NCI-H526 (cell line): ENCODE measurements around the gene MIEN1.
A peak's percentile ranks its signal among the peaks of the same experiment; 100 is the strongest.
"Not testable (repeated sequence)": the region's sequence is repeated elsewhere in the genome, so short reads cannot be mapped to it uniquely, and the experiment has no call there.

ENCODE experiments used
- DNase-seq, 2 experiments: peaks; one replicate each; lab custom pipeline; 2025; lab: John Stamatoyannopoulos, UW

The MIEN1 gene

DNA sequence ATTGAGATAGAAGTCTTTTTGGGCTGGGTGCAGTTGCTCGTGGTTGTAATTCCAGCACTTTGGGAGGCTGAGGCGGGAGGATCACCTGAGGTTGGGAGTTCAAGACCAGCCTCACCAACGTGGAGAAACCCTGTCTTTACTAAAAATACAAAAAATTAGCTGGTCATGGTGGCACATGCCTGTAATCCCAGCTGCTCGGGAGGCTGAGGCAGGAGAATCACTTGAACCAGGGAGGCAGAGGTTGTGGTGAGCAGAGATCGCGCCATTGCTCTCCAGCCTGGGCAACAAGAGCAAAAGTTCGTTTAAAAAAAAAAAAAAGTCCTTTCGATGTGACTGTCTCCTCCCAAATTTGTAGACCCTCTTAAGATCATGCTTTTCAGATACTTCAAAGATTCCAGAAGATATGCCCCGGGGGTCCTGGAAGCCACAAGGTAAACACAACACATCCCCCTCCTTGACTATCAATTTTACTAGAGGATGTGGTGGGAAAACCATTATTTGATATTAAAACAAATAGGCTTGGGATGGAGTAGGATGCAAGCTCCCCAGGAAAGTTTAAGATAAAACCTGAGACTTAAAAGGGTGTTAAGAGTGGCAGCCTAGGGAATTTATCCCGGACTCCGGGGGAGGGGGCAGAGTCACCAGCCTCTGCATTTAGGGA, 31.0 kb downstream of the MIEN1 start:
- DNase-seq: not testable (repeated sequence)

DNA sequence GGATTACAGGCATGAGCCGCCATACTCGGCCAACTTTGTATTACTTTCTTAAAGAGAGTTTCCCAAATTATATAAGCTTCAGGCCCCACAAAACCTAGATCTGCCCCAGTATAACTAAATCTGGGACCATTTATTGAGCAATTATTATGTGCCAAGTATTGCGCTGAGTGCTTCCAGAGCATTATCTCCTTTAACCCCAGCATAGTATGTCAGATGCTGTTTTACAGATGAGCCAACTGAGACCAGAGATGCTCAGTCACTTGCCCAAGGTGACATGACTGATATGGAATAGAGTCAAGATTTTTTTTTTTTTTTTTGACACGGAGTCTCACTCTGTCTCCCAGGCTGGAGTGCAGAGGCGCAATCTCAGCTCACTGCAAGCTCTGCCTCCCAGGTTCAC, 32.4 kb downstream of the MIEN1 start:
- DNase-seq: no peak

DNA sequence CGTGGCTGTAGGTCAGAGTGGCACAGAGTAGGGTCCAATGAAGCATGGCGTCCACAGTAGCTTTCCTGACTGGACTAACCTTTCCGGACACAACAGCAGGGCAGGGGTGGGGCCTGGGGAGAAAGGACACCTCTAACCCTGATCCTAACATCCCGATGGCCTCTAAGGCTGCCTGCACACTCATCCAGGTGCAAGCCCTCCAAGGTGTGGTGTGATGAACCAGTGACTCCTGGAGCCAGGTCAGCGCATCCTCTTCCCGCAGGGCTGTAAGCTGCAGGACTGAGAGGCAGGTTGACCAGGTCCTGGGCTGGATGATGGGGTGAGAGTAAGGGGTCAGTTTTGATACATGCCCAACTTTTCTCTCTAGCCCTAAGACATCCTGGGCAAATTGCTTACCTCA, 33.6 kb downstream of the MIEN1 start:
- DNase-seq: no peak

- no peak for DNase-seq
Observed at GRCh38 chr17:39695089-39695474, 35.2 kb downstream of the MIEN1 start.

DNA sequence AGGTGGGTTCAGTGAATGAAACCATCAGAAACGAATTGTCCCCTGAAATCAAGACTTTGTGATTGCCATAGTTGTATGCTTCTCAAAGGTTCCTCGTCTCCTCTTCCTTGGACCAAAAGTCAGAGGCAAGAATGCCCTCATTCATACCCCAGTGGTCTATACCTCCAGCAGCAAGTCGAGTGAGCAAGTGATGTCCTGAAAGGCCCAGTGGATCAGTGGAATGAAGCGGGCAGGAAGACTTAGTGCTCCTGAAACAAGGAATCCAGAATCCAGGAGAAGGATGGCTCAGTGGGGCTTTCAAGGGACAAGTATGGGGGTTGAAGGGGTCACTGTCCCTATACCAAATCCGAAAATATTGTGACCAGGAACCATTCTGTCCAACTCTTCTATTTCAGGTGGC, 35.7 kb downstream of the MIEN1 start:
- no peak for DNase-seq

GRCh38 chr17:39688945-39689344, 41.4 kb downstream of the MIEN1 start:
- DNase-seq: no peak

GRCh38 chr17:39688475-39688835, 41.9 kb downstream of the MIEN1 start:
- DNase-seq: no peak

DNA sequence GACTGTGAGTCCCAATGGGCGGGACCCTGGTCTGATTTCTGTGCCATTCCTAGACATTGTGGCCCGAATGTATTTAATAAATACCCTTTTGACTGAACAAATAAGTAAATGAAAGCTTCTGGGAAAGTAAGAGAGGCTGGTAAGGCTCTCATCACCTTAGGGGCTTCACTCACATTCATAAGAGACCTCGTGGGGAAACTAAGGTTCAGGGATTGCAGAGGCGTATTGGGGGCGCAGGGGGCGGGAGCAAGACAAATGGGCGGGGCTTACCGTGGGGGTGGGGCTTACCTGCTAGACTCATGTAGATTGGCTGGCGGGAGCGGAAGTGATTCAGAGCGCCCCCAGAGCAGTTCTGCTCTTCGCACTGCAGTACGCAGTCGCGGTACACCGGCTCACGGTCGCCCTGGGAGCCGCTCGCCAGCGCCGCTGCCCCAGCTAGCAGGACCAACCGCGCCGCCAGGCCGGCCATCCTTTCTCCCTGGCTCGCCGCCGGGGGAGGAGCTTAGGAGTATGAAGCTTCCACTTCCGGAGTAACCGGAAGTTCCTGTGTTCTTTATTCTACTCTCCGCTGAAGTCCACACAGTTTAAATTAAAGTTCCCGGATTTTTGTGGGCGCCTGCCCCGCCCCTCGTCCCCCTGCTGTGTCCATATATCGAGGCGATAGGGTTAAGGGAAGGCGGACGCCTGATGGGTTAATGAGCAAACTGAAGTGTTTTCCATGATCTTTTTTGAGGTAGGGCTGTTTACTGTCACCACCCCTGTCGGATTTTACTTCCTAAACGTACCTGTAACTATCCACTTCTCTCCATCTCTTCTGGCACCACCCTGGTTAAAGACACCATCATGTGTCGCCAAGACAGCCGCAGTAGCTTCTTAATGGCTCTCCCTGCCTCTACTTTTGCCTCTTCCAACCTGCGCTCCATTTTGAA, 42.5 kb downstream of the MIEN1 start, which contains the start of gene PGAP3:
PGAP3 (minus strand) TSS at position 512 of the 929 bp plus-strand sequence; CDS start at position 469, 43 bp downstream.
- peak; percentile 88 to 93 for DNase-seq

DNA sequence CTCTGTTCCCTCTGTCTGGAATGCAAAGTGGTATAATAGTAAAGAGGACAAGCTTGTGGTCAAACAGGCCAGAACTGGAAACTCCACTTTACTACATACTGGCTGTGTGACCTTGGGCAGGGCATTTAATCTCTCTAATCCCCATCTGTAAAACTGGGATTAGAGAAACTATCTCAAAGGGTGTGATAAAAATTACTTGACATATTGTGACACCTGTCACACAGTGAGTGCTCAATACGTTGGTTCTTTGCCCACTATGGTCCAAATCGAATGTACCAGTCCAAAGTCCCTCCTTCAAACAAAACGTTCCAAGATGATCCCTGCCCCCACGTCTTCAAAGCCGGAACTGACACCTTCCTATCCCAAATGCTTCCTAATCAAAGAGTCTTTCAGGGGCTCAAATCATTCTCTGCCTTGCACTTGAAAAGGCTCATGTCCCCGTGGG, 43.2 kb downstream of the MIEN1 start:
- DNase-seq: no peak

- DNase-seq: no peak
Observed at GRCh38 chr17:39684369-39685192, 45.8 kb downstream of the MIEN1 start.

DNA sequence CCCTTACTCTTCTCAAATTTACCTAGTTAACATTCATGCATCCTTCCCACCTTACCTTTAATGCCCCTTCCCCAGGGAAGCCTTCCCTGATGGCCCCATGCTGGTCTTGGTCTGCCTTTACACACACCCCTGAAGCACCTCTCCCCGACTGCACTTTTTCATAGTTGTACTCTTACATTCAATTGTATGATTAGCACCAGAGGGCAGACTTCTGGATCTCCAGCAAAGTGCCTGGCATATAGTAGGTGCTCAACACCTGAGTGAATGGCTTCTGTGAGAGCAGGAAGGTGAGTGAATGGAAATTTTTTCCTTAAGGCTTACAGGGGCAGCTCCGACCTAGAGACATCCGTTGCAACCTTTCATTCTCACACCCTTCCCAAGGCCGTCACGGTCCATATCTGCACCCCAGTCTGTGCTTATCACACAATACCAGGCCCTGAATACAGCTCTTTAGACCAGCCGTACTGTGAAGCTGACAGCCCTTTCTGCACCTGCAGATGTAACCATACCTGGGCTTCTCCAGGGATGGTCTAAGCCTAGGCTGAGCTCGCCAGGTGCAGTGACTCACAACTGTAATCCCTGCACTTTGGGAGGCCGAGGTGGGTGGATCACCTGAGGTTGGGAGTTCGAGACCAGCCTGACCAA, 46.9 kb downstream of the MIEN1 start:
- DNase-seq: no peak

- DNase-seq: no peak
Observed at GRCh38 chr17:39679521-39680192, 50.7 kb downstream of the MIEN1 start.
